Hematopoietic multipotent progenitor cell treated with erythropoietin and hydrocortisone succinate and interleukin-3 and kit ligand, for 8 days (in vitro differentiated cells): Measurements from ENCODE around the gene ZNF786.
"Not testable (repeated sequence)": the region's sequence is repeated elsewhere in the genome, so short reads cannot be mapped to it uniquely, and the experiment has no call there.

Source experiments
- DNase-seq: peaks from one replicate; pipeline ENCODE4 v3.0.0-alpha.2; 2015

The ZNF786 gene

GRCh38 chr7:149090397-149091195 is at the start of gene ZNF786:
Gene ZNF786 (minus strand): TSS chr7:149090718. CDS start chr7:149090640, 78 bp downstream.
- peak; percentile 91 for DNase-seq

- no peak for DNase-seq
Observed at GRCh38 chr7:149136118-149136517, 45.6 kb upstream of the ZNF786 start.

GRCh38 chr7:149133028-149133710 is 42.7 kb upstream of the ZNF786 start:
- peak; percentile 75 for DNase-seq

- no peak for DNase-seq
Observed at GRCh38 chr7:149130572-149131198, 40.2 kb upstream of the ZNF786 start.

GRCh38 chr7:149126662-149127266 is 36.2 kb upstream of the ZNF786 start:
- peak; percentile 51 for DNase-seq

GRCh38 chr7:149125863-149126661 is 35.5 kb upstream of the ZNF786 start, which contains the start of gene ZNF425:
Gene ZNF425 (minus strand): TSS chr7:149126324. CDS start chr7:149126213, 111 bp downstream.
- peak; percentile 93 for DNase-seq

- peak; percentile 19 for DNase-seq
Observed at GRCh38 chr7:149125189-149125862, 34.8 kb upstream of the ZNF786 start.

GRCh38 chr7:149109969-149110368 is 19.5 kb upstream of the ZNF786 start:
- DNase-seq: no peak

GRCh38 chr7:149104749-149105148 is 14.2 kb upstream of the ZNF786 start:
- DNase-seq: no peak

GRCh38 chr7:149104214-149104613 is 13.7 kb upstream of the ZNF786 start:
- no peak for DNase-seq

GRCh38 chr7:149103424-149103823 is 12.9 kb upstream of the ZNF786 start:
- no peak for DNase-seq

- DNase-seq: no peak
Observed at GRCh38 chr7:149102666-149103065, 12.1 kb upstream of the ZNF786 start.

- DNase-seq: no peak
Observed at GRCh38 chr7:149100821-149101220, 10.3 kb upstream of the ZNF786 start.

GRCh38 chr7:149099058-149099457 is 8.5 kb upstream of the ZNF786 start:
- DNase-seq: no peak

- DNase-seq: no peak
Observed at GRCh38 chr7:149097088-149097487, 6.6 kb upstream of the ZNF786 start.

- no peak for DNase-seq
Observed at GRCh38 chr7:149093228-149093627, 2.7 kb upstream of the ZNF786 start.

- not testable (repeated sequence) for DNase-seq
Observed at GRCh38 chr7:149092244-149092643, 1.7 kb upstream of the ZNF786 start.

GRCh38 chr7:149087376-149087775 is 3.1 kb downstream of the ZNF786 start:
- no peak for DNase-seq

GRCh38 chr7:149085866-149086265 is 4.7 kb downstream of the ZNF786 start:
- no peak for DNase-seq

- no peak for DNase-seq
Observed at GRCh38 chr7:149084407-149084806, 6.1 kb downstream of the ZNF786 start.

GRCh38 chr7:149081914-149082313 is 8.6 kb downstream of the ZNF786 start:
- DNase-seq: no peak

GRCh38 chr7:149077594-149077993 is 12.9 kb downstream of the ZNF786 start:
- no peak for DNase-seq
